WTC11 (cell line): ENCODE data around the gene IPO4.
A peak's percentile ranks its signal among the peaks of the same experiment; 100 is the strongest.

ENCODE experiments used
- ATF3 ChIP-seq: sonication (generic); formaldehyde crosslinking; conservative IDR thresholded peaks from 2 replicates; pipeline ENCODE4 v1.8.1; 2022; ENCODE audit warnings: mild to moderate bottlenecking, missing genetic modification reagents
- FOXJ3 ChIP-seq: sonication (generic); formaldehyde crosslinking; IDR thresholded peaks from 2 replicates; pipeline ENCODE4 v1.9.0; 2021; ENCODE audit warnings: missing genetic modification reagents, mild to moderate bottlenecking, borderline replicate concordance
- HMGXB4 ChIP-seq: sonication (generic); formaldehyde crosslinking; IDR thresholded peaks from 2 replicates; pipeline ENCODE4 v1.8.1; 2023; ENCODE audit warnings: mild to moderate bottlenecking, moderate library complexity, missing genetic modification reagents
- MXD4 ChIP-seq: fragments of 250-450 bp; sonication (Bioruptor Pico); IDR thresholded peaks from 2 replicates; pipeline ENCODE4 v1.8.0; 2021; ENCODE audit warnings: mild to moderate bottlenecking, moderate library complexity, borderline replicate concordance
- NR3C1 ChIP-seq: sonication (generic); formaldehyde crosslinking; conservative IDR thresholded peaks from 2 replicates; pipeline ENCODE4 v1.8.1; 2023; ENCODE audit warnings: low read depth, mild to moderate bottlenecking, missing genetic modification reagents
- SP1 ChIP-seq: sonication (generic); formaldehyde crosslinking; conservative IDR thresholded peaks from 2 replicates; pipeline ENCODE4 v1.8.1; 2022; ENCODE audit warnings: missing genetic modification reagents
- USF1 ChIP-seq: sonication (generic); formaldehyde crosslinking; IDR thresholded peaks from 2 replicates; pipeline ENCODE4 v1.8.0; 2022; ENCODE audit warnings: mild to moderate bottlenecking, missing genetic modification reagents
- ZNF121 ChIP-seq: sonication (generic); formaldehyde crosslinking; IDR thresholded peaks from 2 replicates; pipeline ENCODE4 v1.8.0; 2023; ENCODE audit warnings: missing genetic modification reagents
- TF ChIP-seq, protein P1 (sequence below): fragments of 200-600 bp; IDR thresholded peaks from 2 replicates; pipeline ENCODE4 v1.8.0; 2022; ENCODE audit warnings: antibody characterized with exemption
- TF ChIP-seq, protein P2 (sequence below): sonication (generic); formaldehyde crosslinking; IDR thresholded peaks from 2 replicates; pipeline ENCODE4 v1.8.0; 2022; ENCODE audit warnings: mild to moderate bottlenecking, missing genetic modification reagents
- TF ChIP-seq, protein P3 (sequence below): sonication (generic); formaldehyde crosslinking; IDR thresholded peaks from 2 replicates; pipeline ENCODE4 v1.8.1; 2023; ENCODE audit warnings: mild to moderate bottlenecking, missing genetic modification reagents
- TF ChIP-seq, protein P4 (sequence below): sonication (generic); formaldehyde crosslinking; IDR thresholded peaks from 2 replicates; pipeline ENCODE4 v1.8.0; 2023; ENCODE audit warnings: missing genetic modification reagents, mild to moderate bottlenecking, borderline replicate concordance
- TF ChIP-seq, protein P5 (sequence below): sonication (generic); formaldehyde crosslinking; IDR thresholded peaks from 2 replicates; pipeline ENCODE4 v1.8.0; 2023; ENCODE audit warnings: missing genetic modification reagents
- TF ChIP-seq, protein P6 (sequence below): sonication (generic); formaldehyde crosslinking; IDR thresholded peaks from 2 replicates; pipeline ENCODE4 v1.8.1; 2023; ENCODE audit warnings: mild to moderate bottlenecking, missing genetic modification reagents, moderate library complexity

DNA sequence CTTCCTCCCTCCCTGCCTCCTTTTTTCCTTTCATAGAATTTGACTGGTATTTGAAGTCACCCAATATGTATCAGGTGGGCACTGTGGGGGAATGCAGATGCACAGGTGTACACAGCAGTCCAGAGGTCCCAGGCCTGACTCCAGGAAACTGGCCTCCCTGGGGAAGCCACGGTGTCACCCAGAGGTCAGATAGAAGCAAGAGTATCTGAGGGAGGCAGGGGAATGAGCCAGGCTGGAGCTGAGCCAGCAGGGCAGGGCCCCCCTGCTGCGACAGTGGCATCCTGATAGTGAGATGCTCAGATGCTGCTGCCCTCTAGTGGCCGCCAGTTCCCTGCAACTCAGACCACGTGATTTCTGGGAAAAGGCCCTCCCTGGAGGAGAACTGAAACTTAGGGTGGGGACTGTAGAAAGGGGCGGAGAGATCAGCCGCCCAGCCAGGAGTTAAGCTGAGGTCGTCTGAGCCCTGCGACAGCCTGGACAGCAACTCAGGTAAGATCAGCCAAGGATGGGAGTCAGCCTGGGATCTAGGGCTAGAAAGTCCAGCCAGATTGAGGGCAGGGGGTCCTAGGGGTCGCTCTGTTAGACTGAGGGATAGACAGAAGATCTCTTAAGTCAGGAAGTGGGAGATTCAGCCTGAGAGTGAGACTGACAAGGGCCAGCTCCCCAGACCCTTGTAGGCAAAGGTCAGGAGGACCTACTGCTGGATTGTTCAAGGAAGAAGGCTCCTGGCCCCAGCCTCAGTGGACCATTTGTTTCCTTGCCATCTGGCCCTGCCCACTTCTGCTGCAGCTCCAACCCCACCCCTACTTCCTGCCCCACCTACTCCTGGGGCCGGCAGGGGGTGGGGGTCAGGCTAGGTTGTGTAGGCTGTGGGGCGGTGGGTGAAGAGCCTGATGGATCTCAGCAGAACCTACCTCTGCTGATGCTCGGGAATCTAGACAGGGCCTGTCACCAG, 27.5 kb downstream of the IPO4 start, which contains the start of gene IRF9:
- TF ChIP-seq, protein P1, sequence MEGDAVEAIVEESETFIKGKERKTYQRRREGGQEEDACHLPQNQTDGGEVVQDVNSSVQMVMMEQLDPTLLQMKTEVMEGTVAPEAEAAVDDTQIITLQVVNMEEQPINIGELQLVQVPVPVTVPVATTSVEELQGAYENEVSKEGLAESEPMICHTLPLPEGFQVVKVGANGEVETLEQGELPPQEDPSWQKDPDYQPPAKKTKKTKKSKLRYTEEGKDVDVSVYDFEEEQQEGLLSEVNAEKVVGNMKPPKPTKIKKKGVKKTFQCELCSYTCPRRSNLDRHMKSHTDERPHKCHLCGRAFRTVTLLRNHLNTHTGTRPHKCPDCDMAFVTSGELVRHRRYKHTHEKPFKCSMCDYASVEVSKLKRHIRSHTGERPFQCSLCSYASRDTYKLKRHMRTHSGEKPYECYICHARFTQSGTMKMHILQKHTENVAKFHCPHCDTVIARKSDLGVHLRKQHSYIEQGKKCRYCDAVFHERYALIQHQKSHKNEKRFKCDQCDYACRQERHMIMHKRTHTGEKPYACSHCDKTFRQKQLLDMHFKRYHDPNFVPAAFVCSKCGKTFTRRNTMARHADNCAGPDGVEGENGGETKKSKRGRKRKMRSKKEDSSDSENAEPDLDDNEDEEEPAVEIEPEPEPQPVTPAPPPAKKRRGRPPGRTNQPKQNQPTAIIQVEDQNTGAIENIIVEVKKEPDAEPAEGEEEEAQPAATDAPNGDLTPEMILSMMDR: peak; percentile 91
- TF ChIP-seq FOXJ3: no peak
- TF ChIP-seq, protein P2, sequence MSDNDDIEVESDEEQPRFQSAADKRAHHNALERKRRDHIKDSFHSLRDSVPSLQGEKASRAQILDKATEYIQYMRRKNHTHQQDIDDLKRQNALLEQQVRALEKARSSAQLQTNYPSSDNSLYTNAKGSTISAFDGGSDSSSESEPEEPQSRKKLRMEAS: peak; percentile 50; the same call in 1 of the 2 replicates
- TF ChIP-seq USF1 (CRISPR knock-in tag): peak; percentile 95
- TF ChIP-seq SP1: 0 out of 2 replicates have a peak, but pooled peaks have one; percentile 46
- TF ChIP-seq, protein P3, sequence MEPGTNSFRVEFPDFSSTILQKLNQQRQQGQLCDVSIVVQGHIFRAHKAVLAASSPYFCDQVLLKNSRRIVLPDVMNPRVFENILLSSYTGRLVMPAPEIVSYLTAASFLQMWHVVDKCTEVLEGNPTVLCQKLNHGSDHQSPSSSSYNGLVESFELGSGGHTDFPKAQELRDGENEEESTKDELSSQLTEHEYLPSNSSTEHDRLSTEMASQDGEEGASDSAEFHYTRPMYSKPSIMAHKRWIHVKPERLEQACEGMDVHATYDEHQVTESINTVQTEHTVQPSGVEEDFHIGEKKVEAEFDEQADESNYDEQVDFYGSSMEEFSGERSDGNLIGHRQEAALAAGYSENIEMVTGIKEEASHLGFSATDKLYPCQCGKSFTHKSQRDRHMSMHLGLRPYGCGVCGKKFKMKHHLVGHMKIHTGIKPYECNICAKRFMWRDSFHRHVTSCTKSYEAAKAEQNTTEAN (CRISPR knock-in tag): no peak
- TF ChIP-seq HMGXB4 (CRISPR knock-in tag): peak; percentile 78; the same call in 1 of the 2 replicates
- TF ChIP-seq, protein P4, sequence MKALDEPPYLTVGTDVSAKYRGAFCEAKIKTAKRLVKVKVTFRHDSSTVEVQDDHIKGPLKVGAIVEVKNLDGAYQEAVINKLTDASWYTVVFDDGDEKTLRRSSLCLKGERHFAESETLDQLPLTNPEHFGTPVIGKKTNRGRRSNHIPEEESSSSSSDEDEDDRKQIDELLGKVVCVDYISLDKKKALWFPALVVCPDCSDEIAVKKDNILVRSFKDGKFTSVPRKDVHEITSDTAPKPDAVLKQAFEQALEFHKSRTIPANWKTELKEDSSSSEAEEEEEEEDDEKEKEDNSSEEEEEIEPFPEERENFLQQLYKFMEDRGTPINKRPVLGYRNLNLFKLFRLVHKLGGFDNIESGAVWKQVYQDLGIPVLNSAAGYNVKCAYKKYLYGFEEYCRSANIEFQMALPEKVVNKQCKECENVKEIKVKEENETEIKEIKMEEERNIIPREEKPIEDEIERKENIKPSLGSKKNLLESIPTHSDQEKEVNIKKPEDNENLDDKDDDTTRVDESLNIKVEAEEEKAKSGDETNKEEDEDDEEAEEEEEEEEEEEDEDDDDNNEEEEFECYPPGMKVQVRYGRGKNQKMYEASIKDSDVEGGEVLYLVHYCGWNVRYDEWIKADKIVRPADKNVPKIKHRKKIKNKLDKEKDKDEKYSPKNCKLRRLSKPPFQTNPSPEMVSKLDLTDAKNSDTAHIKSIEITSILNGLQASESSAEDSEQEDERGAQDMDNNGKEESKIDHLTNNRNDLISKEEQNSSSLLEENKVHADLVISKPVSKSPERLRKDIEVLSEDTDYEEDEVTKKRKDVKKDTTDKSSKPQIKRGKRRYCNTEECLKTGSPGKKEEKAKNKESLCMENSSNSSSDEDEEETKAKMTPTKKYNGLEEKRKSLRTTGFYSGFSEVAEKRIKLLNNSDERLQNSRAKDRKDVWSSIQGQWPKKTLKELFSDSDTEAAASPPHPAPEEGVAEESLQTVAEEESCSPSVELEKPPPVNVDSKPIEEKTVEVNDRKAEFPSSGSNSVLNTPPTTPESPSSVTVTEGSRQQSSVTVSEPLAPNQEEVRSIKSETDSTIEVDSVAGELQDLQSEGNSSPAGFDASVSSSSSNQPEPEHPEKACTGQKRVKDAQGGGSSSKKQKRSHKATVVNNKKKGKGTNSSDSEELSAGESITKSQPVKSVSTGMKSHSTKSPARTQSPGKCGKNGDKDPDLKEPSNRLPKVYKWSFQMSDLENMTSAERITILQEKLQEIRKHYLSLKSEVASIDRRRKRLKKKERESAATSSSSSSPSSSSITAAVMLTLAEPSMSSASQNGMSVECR (CRISPR knock-in tag): no peak
- TF ChIP-seq ATF3 (CRISPR knock-in tag): no peak
- TF ChIP-seq ZNF121 (CRISPR knock-in tag): no peak
- TF ChIP-seq, protein P5, sequence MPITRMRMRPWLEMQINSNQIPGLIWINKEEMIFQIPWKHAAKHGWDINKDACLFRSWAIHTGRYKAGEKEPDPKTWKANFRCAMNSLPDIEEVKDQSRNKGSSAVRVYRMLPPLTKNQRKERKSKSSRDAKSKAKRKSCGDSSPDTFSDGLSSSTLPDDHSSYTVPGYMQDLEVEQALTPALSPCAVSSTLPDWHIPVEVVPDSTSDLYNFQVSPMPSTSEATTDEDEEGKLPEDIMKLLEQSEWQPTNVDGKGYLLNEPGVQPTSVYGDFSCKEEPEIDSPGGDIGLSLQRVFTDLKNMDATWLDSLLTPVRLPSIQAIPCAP: no peak
- TF ChIP-seq, protein P6, sequence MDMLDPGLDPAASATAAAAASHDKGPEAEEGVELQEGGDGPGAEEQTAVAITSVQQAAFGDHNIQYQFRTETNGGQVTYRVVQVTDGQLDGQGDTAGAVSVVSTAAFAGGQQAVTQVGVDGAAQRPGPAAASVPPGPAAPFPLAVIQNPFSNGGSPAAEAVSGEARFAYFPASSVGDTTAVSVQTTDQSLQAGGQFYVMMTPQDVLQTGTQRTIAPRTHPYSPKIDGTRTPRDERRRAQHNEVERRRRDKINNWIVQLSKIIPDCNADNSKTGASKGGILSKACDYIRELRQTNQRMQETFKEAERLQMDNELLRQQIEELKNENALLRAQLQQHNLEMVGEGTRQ (CRISPR knock-in tag): peak; percentile 96
- no peak for TF ChIP-seq NR3C1 (CRISPR knock-in tag)
- TF ChIP-seq MXD4 (CRISPR knock-in tag): no peak
